ENCODE measurements around the gene MTM1. TPM values are rescaled to one million over a fixed set of nuclear protein-coding genes. Genes with fewer than 3 reads are reported as not detected.
A peak's percentile ranks its signal among the peaks of the same experiment; 100 is the strongest.

MTM1 gene
- total RNA-seq, 1 donor = 10.8 TPM

DNA sequence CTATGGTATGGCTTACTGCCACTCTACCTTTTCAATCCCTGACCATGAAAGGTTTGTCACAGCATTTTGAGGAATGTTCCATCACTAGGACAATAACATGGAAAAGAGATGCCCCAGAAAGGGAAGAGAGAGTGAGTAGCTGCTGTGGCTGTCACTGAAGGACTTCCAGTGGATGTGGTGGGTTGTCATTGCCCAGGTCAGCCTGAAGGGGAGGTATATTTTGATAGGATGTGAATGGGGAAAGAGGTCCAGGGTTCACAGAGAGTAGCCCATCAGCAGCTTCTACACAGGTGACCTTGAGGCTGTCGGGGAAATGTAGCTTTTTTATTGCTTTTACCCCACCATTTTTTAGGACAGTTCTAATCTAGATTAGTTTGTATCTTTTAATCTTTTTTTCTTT, 30.8 kb downstream of the MTM1 start:
- no peak overlapping the region for H3K4me3 ChIP-seq (ENCODE audit: low read depth, low read length)
- DNase-seq (ENCODE audit: low read depth) = no peak
- TF ChIP-seq, protein P1, sequence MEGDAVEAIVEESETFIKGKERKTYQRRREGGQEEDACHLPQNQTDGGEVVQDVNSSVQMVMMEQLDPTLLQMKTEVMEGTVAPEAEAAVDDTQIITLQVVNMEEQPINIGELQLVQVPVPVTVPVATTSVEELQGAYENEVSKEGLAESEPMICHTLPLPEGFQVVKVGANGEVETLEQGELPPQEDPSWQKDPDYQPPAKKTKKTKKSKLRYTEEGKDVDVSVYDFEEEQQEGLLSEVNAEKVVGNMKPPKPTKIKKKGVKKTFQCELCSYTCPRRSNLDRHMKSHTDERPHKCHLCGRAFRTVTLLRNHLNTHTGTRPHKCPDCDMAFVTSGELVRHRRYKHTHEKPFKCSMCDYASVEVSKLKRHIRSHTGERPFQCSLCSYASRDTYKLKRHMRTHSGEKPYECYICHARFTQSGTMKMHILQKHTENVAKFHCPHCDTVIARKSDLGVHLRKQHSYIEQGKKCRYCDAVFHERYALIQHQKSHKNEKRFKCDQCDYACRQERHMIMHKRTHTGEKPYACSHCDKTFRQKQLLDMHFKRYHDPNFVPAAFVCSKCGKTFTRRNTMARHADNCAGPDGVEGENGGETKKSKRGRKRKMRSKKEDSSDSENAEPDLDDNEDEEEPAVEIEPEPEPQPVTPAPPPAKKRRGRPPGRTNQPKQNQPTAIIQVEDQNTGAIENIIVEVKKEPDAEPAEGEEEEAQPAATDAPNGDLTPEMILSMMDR (IDR thresholded peaks at IDR 0.05; ENCODE audit: insufficient read depth, low read length) = no peak

DNA sequence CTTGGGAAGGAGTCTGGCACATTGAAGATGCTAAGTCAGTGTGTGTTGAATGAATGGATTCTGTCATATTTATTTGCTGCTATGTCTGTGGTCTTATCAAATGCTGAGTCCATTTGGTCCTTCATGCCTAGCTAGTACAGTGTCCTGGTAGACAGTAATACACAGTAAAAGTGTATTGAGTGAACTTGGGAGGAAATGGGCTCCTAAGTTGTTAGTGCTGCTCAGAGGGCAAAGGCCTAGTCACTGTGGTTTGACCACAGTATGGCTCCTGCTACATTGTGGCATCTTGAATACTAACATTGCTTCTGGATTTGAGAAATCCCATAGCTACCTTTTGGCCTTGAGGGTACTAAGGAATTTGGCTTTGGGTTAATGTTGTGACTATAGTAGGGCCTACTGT, 33.9 kb downstream of the MTM1 start:
- TF ChIP-seq, protein P1 (IDR thresholded peaks at IDR 0.05; ENCODE audit: insufficient read depth, low read length) = no peak
- no peak overlapping the region for H3K4me3 ChIP-seq (ENCODE audit: low read depth, low read length)
- DNase-seq (ENCODE audit: low read depth) = no peak

DNA sequence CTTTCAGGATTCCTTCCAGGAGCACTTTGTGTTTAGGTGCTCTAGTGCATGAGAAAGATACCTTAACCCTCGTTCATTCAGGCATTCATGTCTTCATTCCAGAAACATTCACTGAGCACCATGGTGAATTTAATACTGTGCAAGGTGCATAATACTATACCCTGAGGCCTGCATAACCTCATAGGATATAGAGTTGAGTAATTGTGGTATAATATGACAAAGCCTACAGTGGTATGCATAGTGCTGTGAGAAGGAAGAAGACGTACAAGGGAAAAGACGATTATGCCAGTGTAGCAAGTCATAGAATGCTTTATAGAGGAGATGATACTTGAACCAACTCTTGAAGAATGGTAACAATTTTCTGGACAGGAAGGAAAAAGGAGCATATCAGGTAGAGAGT, 34.3 kb downstream of the MTM1 start:
- DNase-seq (ENCODE audit: low read depth) = no peak
- TF ChIP-seq, protein P1 (IDR thresholded peaks at IDR 0.05; ENCODE audit: insufficient read depth, low read length) = no peak
- H3K4me3 ChIP-seq (ENCODE audit: low read depth, low read length) = no peak overlapping the region

DNA sequence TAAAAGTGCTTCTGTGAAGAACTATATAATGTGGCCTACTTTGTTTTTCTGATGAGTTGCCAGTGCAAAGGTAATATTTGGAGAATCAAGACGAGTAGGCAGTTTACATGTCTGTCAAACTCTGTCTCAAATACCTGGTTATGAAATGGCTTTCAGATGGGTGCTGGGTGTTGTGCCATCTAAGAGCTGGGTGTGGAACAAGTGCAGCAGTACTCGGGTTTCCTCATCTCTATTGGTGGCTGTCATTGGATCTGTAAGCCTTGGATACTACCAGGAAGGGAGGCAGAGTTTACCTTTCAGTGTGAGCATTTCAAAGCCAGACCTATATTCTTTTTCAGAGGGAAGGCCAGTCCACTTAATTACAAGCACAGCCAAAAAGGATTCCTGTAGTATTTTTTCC, 37.2 kb downstream of the MTM1 start:
- no peak overlapping the region for H3K4me3 ChIP-seq (ENCODE audit: low read depth, low read length)
- TF ChIP-seq, protein P1 (IDR thresholded peaks at IDR 0.05; ENCODE audit: insufficient read depth, low read length) = no peak
- no peak for DNase-seq (ENCODE audit: low read depth)

DNA sequence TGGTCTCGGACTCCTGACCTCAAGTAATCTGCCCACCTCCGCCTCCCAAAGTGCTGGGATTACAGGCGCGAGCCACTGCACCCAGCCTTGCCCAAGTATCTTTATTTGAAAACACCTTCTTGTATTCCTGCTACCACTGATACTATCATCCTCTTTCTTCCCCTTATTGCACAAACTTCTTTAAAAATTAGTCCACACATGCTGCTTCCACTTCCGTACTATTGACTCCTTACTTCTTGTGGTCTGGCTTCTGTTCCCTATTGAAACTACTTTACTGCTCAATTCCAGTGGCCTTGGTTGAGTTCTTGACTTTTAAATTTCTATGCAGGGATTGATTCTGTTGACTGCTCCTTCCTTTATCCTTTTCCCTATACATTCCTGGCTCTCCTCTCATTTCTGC, 38.8 kb downstream of the MTM1 start:
- TF ChIP-seq, protein P1 (IDR thresholded peaks at IDR 0.05; ENCODE audit: insufficient read depth, low read length) = no peak
- DNase-seq (ENCODE audit: low read depth) = no peak
- H3K4me3 ChIP-seq (ENCODE audit: low read depth, low read length) = no peak overlapping the region

DNA sequence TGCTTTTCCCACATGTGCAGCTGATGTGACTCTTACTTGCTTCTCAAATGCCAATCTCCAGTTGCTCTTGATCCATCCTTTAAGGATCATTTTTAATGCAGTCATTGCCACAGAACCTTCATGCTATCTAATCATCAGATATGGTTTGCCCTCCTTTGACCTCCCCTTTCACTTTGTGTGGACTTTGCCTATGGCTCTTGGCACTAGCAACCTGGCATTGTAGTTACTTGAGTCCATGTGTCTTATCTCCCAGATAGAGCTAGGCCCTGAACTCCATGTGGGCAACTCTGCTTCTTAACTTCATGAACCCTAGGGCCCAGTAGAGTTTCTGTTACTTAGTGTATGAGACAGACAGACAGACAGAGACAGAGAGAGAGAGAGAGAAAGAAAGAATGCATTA, 41.6 kb downstream of the MTM1 start:
- DNase-seq (ENCODE audit: low read depth) = no peak
- TF ChIP-seq, protein P1 (IDR thresholded peaks at IDR 0.05; ENCODE audit: insufficient read depth, low read length) = no peak
- H3K4me3 ChIP-seq (ENCODE audit: low read depth, low read length) = no peak overlapping the region

DNA sequence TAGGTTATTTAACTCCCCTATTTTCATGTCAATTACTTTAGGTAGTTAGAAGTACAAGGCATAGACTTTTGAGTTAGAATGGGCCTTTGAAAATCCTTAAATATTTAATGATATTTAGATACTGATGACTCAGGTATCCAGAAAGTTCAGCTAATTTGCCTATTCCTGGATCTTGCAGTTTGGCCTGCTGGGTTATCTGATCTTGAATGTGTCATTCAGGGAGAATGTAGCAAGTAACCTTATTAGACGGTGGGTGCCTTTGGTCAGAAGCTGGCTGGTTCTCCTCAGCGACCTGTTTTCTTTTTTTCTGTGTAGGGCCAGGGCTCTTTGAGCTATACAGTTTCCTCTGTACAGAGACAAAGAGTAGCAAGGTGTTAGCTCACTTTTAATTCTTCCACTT, 42.0 kb downstream of the MTM1 start:
- TF ChIP-seq, protein P1 (IDR thresholded peaks at IDR 0.05; ENCODE audit: insufficient read depth, low read length) = no peak
- peak; percentile 2 for DNase-seq (ENCODE audit: low read depth)
- no peak overlapping the region for H3K4me3 ChIP-seq (ENCODE audit: low read depth, low read length)

All from fibroblast of the aortic adventitia (primary cell).